Left cardiac atrium (tissue), 4 donors: Measurements from ENCODE around the gene C6orf52. TPM values are rescaled to one million over a fixed set of nuclear protein-coding genes. Genes with fewer than 3 reads are reported as not detected.
"Not testable (repeated sequence)": the region's sequence is repeated elsewhere in the genome, so short reads cannot be mapped to it uniquely, and the experiment has no call there.

Experiments used
- ATAC-seq, 2 donors: fragments of 200-7000 bp; cut with Tn5 transposase; one replicate each; pipeline ENCODE4 v1.9.1; 2020; ENCODE audit warnings: mild to moderate bottlenecking in 2 of 2, moderate library complexity in 2 of 2
- DNase-seq: peaks from one replicate; pipeline ENCODE4 v3.0.0-alpha.2; 2020
- intact Hi-C, 2 donors: fragments of 100-400 bp; cut with DNase I; formaldehyde crosslinking; loops; one replicate each; pipeline versions ENCODE4 v1.14.1 to v1.15.1; 2022 to 2023
- long read RNA-seq: library from polyadenylated mRNA; unstranded; transcript quantifications from one replicate; pipeline ENCODE4 v2.0.0, GENCODE V29; 2021
- total RNA-seq, 2 donors: library from RNA; stranded (reverse); fragmentation: NEBNext Ultra II Directional; extraction: Animal tissue kit (Norgen Biotek cat#: 25700); gene quantifications; one replicate each; pipeline ENCODE4 v1.2.1, GENCODE V29; 2021
- donor health status: DM: no; HTN: yes; CAD: no.
- donor health status: DM: no; HTN: yes; CAD: no; lungs with severe emphysema.
- donor health status: DM: yes; HTN: yes; CAD: no.
- donor health status: Dilated cardiomyopathy.

The C6orf52 gene
- total RNA-seq = not detected
- long read RNA-seq = 0 reads

- intact Hi-C loops = loop anchor here in 1 of 2 donors (2.0 to 5.0 kb wide), 3 partner anchors 28 to 182 kb away; partner anchors contain the start of genes TMEM14B and TMEM14C
- DNase-seq (peak; percentile 95), ATAC-seq (peak; percentile 99)
Observed at GRCh38 chr6:10694302-10695085, at the start of gene C6orf52, which contains the start of gene PAK1IP1. Gene C6orf52 (minus strand): TSS chr6:10694616. CDS start chr6:10687550, 7,066 bp downstream. Gene PAK1IP1 (plus strand): TSS chr6:10694972. CDS start chr6:10694986, 14 bp downstream.

GRCh38 chr6:10743515-10743914, 49.1 kb upstream of the C6orf52 start:
- ATAC-seq (no peak), DNase-seq (no peak)
- intact Hi-C loops = no loop called here

- intact Hi-C loops = no loop called here
- no peak for DNase-seq
- ATAC-seq = no peak
Observed at GRCh38 chr6:10742251-10742650, 47.8 kb upstream of the C6orf52 start.

- DNase-seq, ATAC-seq, intact Hi-C loops: not testable (repeated sequence)
Observed at GRCh38 chr6:10741643-10742042, 47.2 kb upstream of the C6orf52 start.

- intact Hi-C loops = no loop called here
- no peak for DNase-seq
- no peak for ATAC-seq
Observed at GRCh38 chr6:10740061-10740460, 45.6 kb upstream of the C6orf52 start.

- ATAC-seq = no peak
- DNase-seq = no peak
- intact Hi-C loops = no loop called here
Observed at GRCh38 chr6:10736731-10737130, 42.3 kb upstream of the C6orf52 start.

GRCh38 chr6:10733863-10734262, 39.4 kb upstream of the C6orf52 start:
- no peak for DNase-seq
- no peak for ATAC-seq
- intact Hi-C loops = no loop called here

GRCh38 chr6:10733151-10733715, 38.8 kb upstream of the C6orf52 start:
- no peak for DNase-seq
- intact Hi-C loops = no loop called here
- no peak for ATAC-seq

- intact Hi-C loops = no loop called here
- DNase-seq (no peak), ATAC-seq (peak in 1 of 2 donors; percentile 80)
Observed at GRCh38 chr6:10730254-10730653, 35.8 kb upstream of the C6orf52 start.

- intact Hi-C loops = no loop called here
- DNase-seq (no peak), ATAC-seq (no peak)
Observed at GRCh38 chr6:10725716-10726115, 31.3 kb upstream of the C6orf52 start.

GRCh38 chr6:10725044-10725443, 30.6 kb upstream of the C6orf52 start:
- no peak for ATAC-seq
- intact Hi-C loops = no loop called here
- no peak for DNase-seq

GRCh38 chr6:10723567-10723881, 29.1 kb upstream of the C6orf52 start:
- intact Hi-C loops = loop anchor here in 1 of 2 donors (1.0 to 2.0 kb wide), 2 partner anchors 24 to 29 kb away; partner anchors contain the start of genes C6orf52, PAK1IP1 and TMEM14B
- peak in 1 of 2 donors; percentile 2 for ATAC-seq
- DNase-seq = no peak

GRCh38 chr6:10722820-10723566, 28.6 kb upstream of the C6orf52 start, which contains the start of gene TMEM14C:
Gene TMEM14C (plus strand): TSS chr6:10723070. CDS start chr6:10724614, 1,544 bp downstream.
- intact Hi-C loops = loop anchor here in 1 of 2 donors (1.0 to 2.0 kb wide), 2 partner anchors 24 to 28 kb away; partner anchors contain the start of genes C6orf52, PAK1IP1 and TMEM14B

GRCh38 chr6:10722570-10722819, 28.1 kb upstream of the C6orf52 start:
- intact Hi-C loops = loop anchor here in 1 of 2 donors (2.0 kb wide), 1 partner anchor 28 kb away; the partner anchor contains the start of genes C6orf52 and PAK1IP1
- ATAC-seq (no peak), DNase-seq (no peak)

More at GRCh38 chr6:10722820-10723566, 28.6 kb upstream of the C6orf52 start, which contains the start of gene TMEM14C:
- DNase-seq (peak; percentile 100), ATAC-seq (peak; percentile 98 to 99)

GRCh38 chr6:10721850-10722569, 27.6 kb upstream of the C6orf52 start:
- intact Hi-C loops = loop anchor here in 1 of 2 donors (2.0 kb wide), 1 partner anchor 27 kb away; the partner anchor contains the start of genes C6orf52 and PAK1IP1
- ATAC-seq = no peak
- DNase-seq = no peak

GRCh38 chr6:10720960-10721849, 26.8 kb upstream of the C6orf52 start:
- ATAC-seq, DNase-seq, intact Hi-C loops: not testable (repeated sequence)

GRCh38 chr6:10720265-10720959, 26.0 kb upstream of the C6orf52 start:
- ATAC-seq = peak in 1 of 2 donors; percentile 23
- peak; percentile 66 for DNase-seq
- intact Hi-C loops = no loop called here
